ENCODE data around the gene GPRIN3.

DNA sequence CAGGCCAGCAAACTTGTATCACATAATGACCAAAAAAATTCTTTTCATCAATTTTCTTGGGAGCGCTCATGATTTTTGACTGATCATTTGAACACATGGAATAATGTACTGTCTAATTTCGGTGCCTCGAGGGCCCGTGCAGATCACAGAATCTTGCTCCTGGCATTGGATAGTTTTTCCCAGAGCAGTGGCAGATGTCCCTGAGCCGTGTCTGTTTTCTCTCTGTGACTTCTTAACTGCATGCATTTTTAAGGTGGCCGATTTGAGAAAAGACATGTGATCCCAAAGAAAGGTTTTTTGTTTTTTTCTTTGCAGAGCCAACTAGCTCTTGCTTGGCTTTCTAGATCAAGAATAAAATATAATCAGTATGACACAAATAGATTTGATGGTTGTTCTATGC, 19.7 kb downstream of the GPRIN3 start:
- TF ChIP-seq ZNF558 (tag by site-specific recombination; IDR thresholded peaks at IDR 0.05): no peak
- TF ChIP-seq ZBTB8A (tag by site-specific recombination; IDR thresholded peaks at IDR 0.05): no peak
- TF ChIP-seq TRIM28 (IDR thresholded peaks at IDR 0.05; ENCODE audit: borderline replicate concordance, low read length): no peak
- TF ChIP-seq YY1 (tag by site-specific recombination; IDR thresholded peaks at IDR 0.05): no peak
- TF ChIP-seq ZBTB1 (tag by site-specific recombination; IDR thresholded peaks at IDR 0.05): no peak
- TF ChIP-seq, protein P1, sequence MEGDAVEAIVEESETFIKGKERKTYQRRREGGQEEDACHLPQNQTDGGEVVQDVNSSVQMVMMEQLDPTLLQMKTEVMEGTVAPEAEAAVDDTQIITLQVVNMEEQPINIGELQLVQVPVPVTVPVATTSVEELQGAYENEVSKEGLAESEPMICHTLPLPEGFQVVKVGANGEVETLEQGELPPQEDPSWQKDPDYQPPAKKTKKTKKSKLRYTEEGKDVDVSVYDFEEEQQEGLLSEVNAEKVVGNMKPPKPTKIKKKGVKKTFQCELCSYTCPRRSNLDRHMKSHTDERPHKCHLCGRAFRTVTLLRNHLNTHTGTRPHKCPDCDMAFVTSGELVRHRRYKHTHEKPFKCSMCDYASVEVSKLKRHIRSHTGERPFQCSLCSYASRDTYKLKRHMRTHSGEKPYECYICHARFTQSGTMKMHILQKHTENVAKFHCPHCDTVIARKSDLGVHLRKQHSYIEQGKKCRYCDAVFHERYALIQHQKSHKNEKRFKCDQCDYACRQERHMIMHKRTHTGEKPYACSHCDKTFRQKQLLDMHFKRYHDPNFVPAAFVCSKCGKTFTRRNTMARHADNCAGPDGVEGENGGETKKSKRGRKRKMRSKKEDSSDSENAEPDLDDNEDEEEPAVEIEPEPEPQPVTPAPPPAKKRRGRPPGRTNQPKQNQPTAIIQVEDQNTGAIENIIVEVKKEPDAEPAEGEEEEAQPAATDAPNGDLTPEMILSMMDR (tag by site-specific recombination; IDR thresholded peaks at IDR 0.05): no peak

All from HEK293 (cell line).